Trophoblast cell (in vitro differentiated cells and primary cell): Measurements from ENCODE around the gene VIT.

Experiments
- DNase-seq, 2 donors: peaks; one replicate each; pipeline ENCODE4 v3.0.0-alpha.2; 2016
- H2AFZ ChIP-seq: 2 replicates; pipeline ENCODE4 v1.6.1; 2013; ENCODE audit warnings: low read length, moderate library complexity, mild to moderate bottlenecking; ENCODE audit not compliant: insufficient read depth, poor library complexity
- H2AK5ac ChIP-seq: 2 replicates; pipeline ENCODE4 v1.6.1; 2013; ENCODE audit warnings: mild to moderate bottlenecking, low read length
- H2BK120ac ChIP-seq: 2 replicates; pipeline ENCODE4 v1.6.1; 2013; ENCODE audit warnings: low read length, mild to moderate bottlenecking, moderate library complexity; ENCODE audit not compliant: insufficient read depth, poor library complexity
- H2BK12ac ChIP-seq: 2 replicates; pipeline ENCODE4 v1.6.1; 2013; ENCODE audit warnings: mild to moderate bottlenecking, low read length, moderate library complexity
- H2BK5ac ChIP-seq: 2 replicates; pipeline ENCODE4 v1.6.1; 2013; ENCODE audit warnings: low read length, low read depth, moderate library complexity, mild to moderate bottlenecking; ENCODE audit not compliant: poor library complexity
- H3K14ac ChIP-seq: 2 replicates; pipeline ENCODE4 v1.6.1; 2013; ENCODE audit warnings: mild to moderate bottlenecking, low read length
- H3K18ac ChIP-seq: 2 replicates; pipeline ENCODE4 v1.6.1; 2013; ENCODE audit warnings: mild to moderate bottlenecking, low read length
- H3K23ac ChIP-seq: 2 replicates; pipeline ENCODE4 v1.6.1; 2013; ENCODE audit warnings: low read length
- H3K27ac ChIP-seq: 2 replicates; pipeline ENCODE4 v1.5.1; 2013; ENCODE audit warnings: low read depth, mild to moderate bottlenecking, inconsistent platforms, low read length, moderate library complexity
- H3K27me3 ChIP-seq: 2 replicates; pipeline ENCODE4 v1.6.1; 2013; ENCODE audit warnings: inconsistent platforms, mild to moderate bottlenecking, low read length, moderate library complexity; ENCODE audit not compliant: insufficient read depth
- H3K36me3 ChIP-seq, 2 experiments: 1 replicate in 1 of 2; 2 replicates in 1 of 2; pipeline ENCODE4 v1.6.1; 2013; ENCODE audit warnings: low read length in 2 of 2, mild to moderate bottlenecking in 2 of 2, moderate library complexity in 1 of 2; ENCODE audit not compliant: insufficient read depth in 2 of 2, control insufficient read depth in 1 of 2
- H3K4ac ChIP-seq: 2 replicates; pipeline ENCODE4 v1.6.1; 2013; ENCODE audit warnings: low read depth, mild to moderate bottlenecking, low read length, moderate library complexity
- H3K4me1 ChIP-seq, 2 experiments: 1 replicate in 1 of 2; 2 replicates in 1 of 2; pipeline ENCODE4 v1.6.1; 2013; ENCODE audit warnings: low read length in 2 of 2, mild to moderate bottlenecking in 2 of 2, moderate library complexity in 1 of 2; ENCODE audit not compliant: insufficient read depth in 2 of 2, control insufficient read depth in 1 of 2
- H3K4me2 ChIP-seq: 2 replicates; pipeline ENCODE4 v1.6.1; 2013; ENCODE audit warnings: inconsistent platforms, mild to moderate bottlenecking, low read length, moderate library complexity
- H3K4me3 ChIP-seq: 2 replicates; pipeline ENCODE4 v1.5.1; 2013; ENCODE audit warnings: mild to moderate bottlenecking, low read depth, low read length, inconsistent platforms
- H3K79me1 ChIP-seq: one replicate; pipeline ENCODE4 v1.6.1; 2013; ENCODE audit warnings: low read length
- H3K79me2 ChIP-seq: 2 replicates; pipeline ENCODE4 v1.6.1; 2013; ENCODE audit warnings: low read length, mild to moderate bottlenecking; ENCODE audit not compliant: control insufficient read depth, insufficient read depth, poor library complexity
- H3K9ac ChIP-seq: 2 replicates; pipeline ENCODE4 v1.6.1; 2013; ENCODE audit warnings: mild to moderate bottlenecking, low read length
- H3K9me3 ChIP-seq: 2 replicates; pipeline ENCODE4 v1.6.1; 2013; ENCODE audit warnings: low read depth, mild to moderate bottlenecking, control low read depth, inconsistent platforms, low read length; ENCODE audit not compliant: insufficient read depth
- H4K12ac ChIP-seq: 2 replicates; pipeline ENCODE4 v1.6.1; 2013; ENCODE audit warnings: low read depth, mild to moderate bottlenecking, low read length, moderate library complexity
- H4K8ac ChIP-seq: 2 replicates; pipeline ENCODE4 v1.6.1; 2013; ENCODE audit warnings: low read depth, mild to moderate bottlenecking, low read length, moderate library complexity
- H4K91ac ChIP-seq: one replicate; pipeline ENCODE4 v1.6.1; 2013; ENCODE audit warnings: low read depth, mild to moderate bottlenecking, low read length, moderate library complexity
- WGBS: extraction: QIAGEN DNeasy Blood & Tissue Kit; methylation state at CpG from one replicate; pipeline ENCODE4 v1.1.7; 2013; ENCODE audit warnings: missing lambda C conversion rate; ENCODE audit not compliant: insufficient read length, insufficient coverage; ENCODE audit errors: extremely low coverage; 5-methylcytosine and 5-hydroxymethylcytosine counted together

The VIT gene

GRCh38 chr2:36672199-36672598 lies 24.3 kb upstream of the VIT start:
- Histone ChIP-seq H3K4me2 (no peak overlapping the region), H3K4me3 (no peak overlapping the region), H3K27me3 (no peaks in the 10 kb centered on the region), H2AK5ac (no peak overlapping the region), H3K9me3 (no peaks in the 10 kb centered on the region), H3K27ac (no peak overlapping the region), H2BK120ac (no peak overlapping the region), H2BK5ac (no peak overlapping the region), H4K91ac (no peak overlapping the region), H3K79me2 (no peaks in the 10 kb centered on the region), H3K14ac (no peak overlapping the region), H3K23ac (no peak overlapping the region), H3K4ac (no peak overlapping the region), H3K9ac (no peak overlapping the region), H3K18ac (no peak overlapping the region), H3K4me1 (peaks cover 0 to 2% of the 10 kb centered on the region in 2 experiments), H3K36me3 (no peaks in the 10 kb centered on the region), H2BK12ac (no peak overlapping the region), H4K8ac (no peak overlapping the region), H3K79me1 (no peaks in the 10 kb centered on the region), H4K12ac (no peak overlapping the region), H2AFZ (no peak overlapping the region)
- peak in 1 of 2 donors; percentile 31 for DNase-seq
- no CpG with 5 or more reads among the region's 1 CpG for WGBS

- Histone ChIP-seq H3K23ac (no peak overlapping the region), H3K27me3 (no peaks in the 10 kb centered on the region), H2BK120ac (no peak overlapping the region), H3K9me3 (peaks cover 2% of the 10 kb centered on the region), H3K4me2 (no peak overlapping the region), H3K4ac (no peak overlapping the region), H2BK5ac (no peak overlapping the region), H3K36me3 (no peaks in the 10 kb centered on the region), H2BK12ac (no peak overlapping the region), H3K4me3 (no peak overlapping the region), H3K18ac (no peak overlapping the region), H4K12ac (no peak overlapping the region), H3K9ac (no peak overlapping the region), H2AK5ac (no peak overlapping the region), H2AFZ (no peak overlapping the region), H3K27ac (no peak overlapping the region), H3K79me2 (no peaks in the 10 kb centered on the region), H3K79me1 (no peaks in the 10 kb centered on the region), H4K91ac (no peak overlapping the region), H3K14ac (no peak overlapping the region), H4K8ac (no peak overlapping the region), H3K4me1 (no peaks in the 10 kb centered on the region)
- DNase-seq, result no peak
Observed at GRCh38 chr2:36675579-36676282, 20.8 kb upstream of the VIT start.

GRCh38 chr2:36676364-36676763 lies 20.1 kb upstream of the VIT start:
- no peak overlapping the region for H3K9ac ChIP-seq
- no peak overlapping the region for H4K91ac ChIP-seq
- H3K4me1 ChIP-seq, result no peaks in the 10 kb centered on the region
- no peak overlapping the region for H3K14ac ChIP-seq
- no peak overlapping the region for H4K12ac ChIP-seq
- no peak overlapping the region for H3K18ac ChIP-seq
- no peak overlapping the region for H2BK12ac ChIP-seq
- H4K8ac ChIP-seq, result no peak overlapping the region
- H2BK120ac ChIP-seq, result no peak overlapping the region
- no peaks in the 10 kb centered on the region for H3K36me3 ChIP-seq
- WGBS, result no CpG with 5 or more reads among the region's 1 CpG
- no peak overlapping the region for H2BK5ac ChIP-seq
- H3K4me2 ChIP-seq, result no peak overlapping the region
- H3K9me3 ChIP-seq, result peaks cover 2% of the 10 kb centered on the region
- no peak overlapping the region for H3K27ac ChIP-seq
- no peak overlapping the region for H2AFZ ChIP-seq
- no peak for DNase-seq
- H3K23ac ChIP-seq, result no peak overlapping the region
- H3K4ac ChIP-seq, result no peak overlapping the region
- H3K79me2 ChIP-seq, result no peaks in the 10 kb centered on the region
- H2AK5ac ChIP-seq, result no peak overlapping the region
- H3K27me3 ChIP-seq, result no peaks in the 10 kb centered on the region
- no peaks in the 10 kb centered on the region for H3K79me1 ChIP-seq
- no peak overlapping the region for H3K4me3 ChIP-seq

DNA sequence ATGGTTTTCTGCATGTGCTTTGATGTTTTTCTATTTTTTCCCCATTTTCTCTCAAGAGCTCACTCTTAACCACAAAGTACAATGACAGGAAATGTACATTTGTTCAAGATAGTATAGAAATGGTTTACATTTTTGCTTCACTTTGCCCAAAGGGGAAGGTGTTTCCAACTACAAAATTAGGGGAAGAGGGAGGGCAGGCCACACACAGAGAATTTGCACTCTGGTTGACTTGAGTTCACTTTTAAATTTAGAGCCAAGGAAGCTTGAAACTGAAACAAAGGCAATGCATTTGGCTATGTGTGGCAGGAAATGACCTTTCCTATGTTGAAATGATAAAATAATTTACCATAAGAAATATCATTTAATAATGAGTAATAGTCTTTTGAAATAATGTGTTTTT lies 19.1 kb upstream of the VIT start:
- no peak overlapping the region for H4K91ac ChIP-seq
- no peak overlapping the region for H3K23ac ChIP-seq
- no peak overlapping the region for H3K4me2 ChIP-seq
- no peak overlapping the region for H2BK5ac ChIP-seq
- H3K14ac ChIP-seq, result no peak overlapping the region
- H3K4me3 ChIP-seq, result no peak overlapping the region
- no peaks in the 10 kb centered on the region for H3K4me1 ChIP-seq
- DNase-seq, result no peak
- no peak overlapping the region for H2BK120ac ChIP-seq
- no peaks in the 10 kb centered on the region for H3K79me1 ChIP-seq
- no peak overlapping the region for H2AFZ ChIP-seq
- H3K27ac ChIP-seq, result no peak overlapping the region
- H3K4ac ChIP-seq, result no peak overlapping the region
- H3K9ac ChIP-seq, result no peak overlapping the region
- H3K9me3 ChIP-seq, result peaks cover 2% of the 10 kb centered on the region
- H3K79me2 ChIP-seq, result no peaks in the 10 kb centered on the region
- H4K12ac ChIP-seq, result no peak overlapping the region
- no peak overlapping the region for H2BK12ac ChIP-seq
- no peaks in the 10 kb centered on the region for H3K36me3 ChIP-seq
- H2AK5ac ChIP-seq, result no peak overlapping the region
- no peak overlapping the region for H3K18ac ChIP-seq
- H3K27me3 ChIP-seq, result no peaks in the 10 kb centered on the region
- no peak overlapping the region for H4K8ac ChIP-seq
